H1 (cell line): ENCODE results near the gene DHRS12.

ENCODE experiments used
- EP300 ChIP-seq, 2 experiments: IDR thresholded peaks; 1 replicate in 1 of 2; 2 replicates in 1 of 2; pipeline ENCODE4 v1.6.1; 2011 to 2012; ENCODE audit warnings: low read depth in 2 of 2, low read length in 2 of 2, mild to moderate bottlenecking in 2 of 2, borderline replicate concordance in 1 of 2, inconsistent platforms in 1 of 2, moderate library complexity in 1 of 2
- TF ChIP-seq, protein P1 (sequence below), 3 experiments: IDR thresholded peaks; 1 replicate in 2 of 3; 2 replicates in 1 of 3; pipeline versions ENCODE4 v1.5.1 to v1.6.1; 2011; ENCODE audit warnings: low read length in 3 of 3, mild to moderate bottlenecking in 3 of 3, inconsistent platforms in 2 of 3, low read depth in 1 of 3, moderate library complexity in 1 of 3; ENCODE audit not compliant: insufficient read depth in 1 of 3; ENCODE audit errors: control extremely low read depth in 1 of 3
- TF ChIP-seq, protein P2 (sequence below): IDR thresholded peaks from 2 replicates; pipeline ENCODE4 v1.6.1; 2011; ENCODE audit warnings: low read length, improper control_type of control experiment

DNA sequence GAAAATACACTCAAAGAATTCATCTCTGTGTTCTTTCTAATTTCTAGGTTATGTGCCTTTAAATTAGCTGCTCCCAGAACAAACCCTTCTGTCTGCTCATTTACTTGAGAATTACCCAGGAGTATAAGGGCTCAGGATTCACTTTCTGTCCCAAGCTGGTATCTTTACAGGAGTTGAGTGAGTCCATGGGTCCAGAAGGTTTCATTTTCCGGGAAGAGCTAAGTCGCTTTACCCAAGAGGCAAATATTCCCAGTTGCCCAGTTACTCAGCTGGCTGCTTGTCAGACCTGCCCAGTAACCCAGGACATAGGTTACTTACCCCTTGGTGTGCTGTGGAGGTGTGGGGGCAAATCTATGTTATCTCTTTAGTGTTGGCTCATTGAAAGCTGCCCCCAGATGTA lies 47.3 kb downstream of the DHRS12 start:
- TF ChIP-seq, protein P1, sequence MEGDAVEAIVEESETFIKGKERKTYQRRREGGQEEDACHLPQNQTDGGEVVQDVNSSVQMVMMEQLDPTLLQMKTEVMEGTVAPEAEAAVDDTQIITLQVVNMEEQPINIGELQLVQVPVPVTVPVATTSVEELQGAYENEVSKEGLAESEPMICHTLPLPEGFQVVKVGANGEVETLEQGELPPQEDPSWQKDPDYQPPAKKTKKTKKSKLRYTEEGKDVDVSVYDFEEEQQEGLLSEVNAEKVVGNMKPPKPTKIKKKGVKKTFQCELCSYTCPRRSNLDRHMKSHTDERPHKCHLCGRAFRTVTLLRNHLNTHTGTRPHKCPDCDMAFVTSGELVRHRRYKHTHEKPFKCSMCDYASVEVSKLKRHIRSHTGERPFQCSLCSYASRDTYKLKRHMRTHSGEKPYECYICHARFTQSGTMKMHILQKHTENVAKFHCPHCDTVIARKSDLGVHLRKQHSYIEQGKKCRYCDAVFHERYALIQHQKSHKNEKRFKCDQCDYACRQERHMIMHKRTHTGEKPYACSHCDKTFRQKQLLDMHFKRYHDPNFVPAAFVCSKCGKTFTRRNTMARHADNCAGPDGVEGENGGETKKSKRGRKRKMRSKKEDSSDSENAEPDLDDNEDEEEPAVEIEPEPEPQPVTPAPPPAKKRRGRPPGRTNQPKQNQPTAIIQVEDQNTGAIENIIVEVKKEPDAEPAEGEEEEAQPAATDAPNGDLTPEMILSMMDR (IDR thresholded peaks at IDR 0.05; ENCODE audit: control extremely low read depth in 1 of 3, insufficient read depth in 1 of 3, low read depth in 1 of 3, low read length in 3 of 3), result no peak
- TF ChIP-seq EP300 (IDR thresholded peaks at IDR 0.05; ENCODE audit: borderline replicate concordance in 1 of 2, low read depth in 2 of 2, low read length in 2 of 2), result no peak
- TF ChIP-seq, protein P2, sequence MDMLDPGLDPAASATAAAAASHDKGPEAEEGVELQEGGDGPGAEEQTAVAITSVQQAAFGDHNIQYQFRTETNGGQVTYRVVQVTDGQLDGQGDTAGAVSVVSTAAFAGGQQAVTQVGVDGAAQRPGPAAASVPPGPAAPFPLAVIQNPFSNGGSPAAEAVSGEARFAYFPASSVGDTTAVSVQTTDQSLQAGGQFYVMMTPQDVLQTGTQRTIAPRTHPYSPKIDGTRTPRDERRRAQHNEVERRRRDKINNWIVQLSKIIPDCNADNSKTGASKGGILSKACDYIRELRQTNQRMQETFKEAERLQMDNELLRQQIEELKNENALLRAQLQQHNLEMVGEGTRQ, result no peak
